Measurements from ENCODE around the gene ARPC1A.
A peak's percentile ranks its signal among the peaks of the same experiment; 100 is the strongest.

The ARPC1A gene

GRCh38 chr7:99410635-99411034 lies 84.9 kb downstream of the ARPC1A start:
- no peak for DNase-seq (ENCODE audit: low spot score)

- DNase-seq (ENCODE audit: low spot score): peak; percentile 65
Measured at GRCh38 chr7:99415513-99416127, 89.9 kb downstream of the ARPC1A start.

Data from kidney tubule cell (primary cell).